ENCODE data around the gene TTLL3.

- TF ChIP-seq CTCF (IDR thresholded peaks at IDR 0.05): peak in 2 of 6 experiments; percentile 11 to 46
- TF ChIP-seq POLR2A (IDR thresholded peaks at IDR 0.05): peak; percentile 12 to 66
Measured at GRCh38 chr3:9792405-9793160, 17.5 kb upstream of the TTLL3 start, which contains the start of the genes ARPC4 and TADA3.
